ENCODE results near the gene SOAT2. TPM values are rescaled to one million over a fixed set of nuclear protein-coding genes. Genes with fewer than 3 reads are reported as not detected.

SOAT2 gene
- total RNA-seq, 2 donors from 2014 or later: 2.2 to 7.9 TPM

DNA sequence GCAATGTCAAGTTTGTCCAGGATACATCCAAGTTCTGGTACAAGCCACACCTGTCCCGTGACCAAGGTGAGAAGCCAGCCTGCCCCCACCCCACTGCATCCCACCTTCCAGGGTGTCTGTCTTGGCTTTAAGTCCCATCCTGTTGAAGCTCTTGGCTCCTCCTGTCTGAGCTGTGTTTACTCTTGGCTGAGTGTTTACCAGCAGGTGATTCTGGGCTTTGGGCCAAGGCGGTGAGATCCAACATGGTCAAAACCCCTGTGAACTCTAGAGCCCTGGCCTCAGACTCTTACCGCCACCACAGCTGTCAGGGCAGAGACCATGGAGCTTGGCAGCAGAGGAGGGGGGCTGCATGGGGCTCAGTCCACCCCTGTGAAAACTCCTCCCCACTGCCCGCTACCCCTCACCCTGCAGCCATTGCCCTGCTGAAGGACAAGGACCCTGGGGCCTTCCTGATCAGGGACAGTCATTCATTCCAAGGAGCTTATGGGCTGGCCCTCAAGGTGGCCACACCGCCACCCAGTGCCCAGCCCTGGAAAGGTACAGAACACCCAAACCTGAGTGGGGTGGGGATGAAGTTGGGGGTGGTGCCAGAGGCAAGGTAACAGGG, 41.8 kb upstream of the SOAT2 start:
- Mint-ChIP-seq H3K4me1 (ENCODE audit: low read depth) (peaks cover 13% of the 10 kb centered on the region), H3K9me3 (no peaks in the 10 kb centered on the region), H3K27me3 (ENCODE audit: low read depth) (no peaks in the 10 kb centered on the region), H3K36me3 (ENCODE audit: insufficient read depth in 2 of 2) (peaks cover 0 to 8% of the 10 kb centered on the region in 2 donors), H3K27ac (no peak overlapping the region), H3K4me3 (no peak overlapping the region)
- no peak for ATAC-seq (replicated peaks in 1 of 2)
- no peak for DNase-seq

- Mint-ChIP-seq H3K36me3 (ENCODE audit: insufficient read depth in 2 of 2) (peaks cover 0 to 8% of the 10 kb centered on the region in 2 donors), H3K27ac (no peak overlapping the region), H3K4me3 (no peak overlapping the region), H3K27me3 (ENCODE audit: low read depth) (no peaks in the 10 kb centered on the region), H3K4me1 (ENCODE audit: low read depth) (peaks cover 21% of the 10 kb centered on the region), H3K9me3 (no peaks in the 10 kb centered on the region)
- ATAC-seq (replicated peaks in 1 of 2) (no peak), DNase-seq (no peak)
Measured at GRCh38 chr12:53062011-53062961, 41.0 kb upstream of the SOAT2 start.

- Mint-ChIP-seq H3K4me1 (ENCODE audit: low read depth) (peaks cover 21% of the 10 kb centered on the region), H3K27me3 (ENCODE audit: low read depth) (no peaks in the 10 kb centered on the region), H3K36me3 (ENCODE audit: insufficient read depth in 2 of 2) (peaks cover 0 to 8% of the 10 kb centered on the region in 2 donors), H3K9me3 (no peaks in the 10 kb centered on the region), H3K4me3 (no peak overlapping the region), H3K27ac (no peak overlapping the region)
- ATAC-seq (replicated peaks in 1 of 2) (no peak), DNase-seq (no peak)
Measured at GRCh38 chr12:53062977-53063707, 40.1 kb upstream of the SOAT2 start.

DNA sequence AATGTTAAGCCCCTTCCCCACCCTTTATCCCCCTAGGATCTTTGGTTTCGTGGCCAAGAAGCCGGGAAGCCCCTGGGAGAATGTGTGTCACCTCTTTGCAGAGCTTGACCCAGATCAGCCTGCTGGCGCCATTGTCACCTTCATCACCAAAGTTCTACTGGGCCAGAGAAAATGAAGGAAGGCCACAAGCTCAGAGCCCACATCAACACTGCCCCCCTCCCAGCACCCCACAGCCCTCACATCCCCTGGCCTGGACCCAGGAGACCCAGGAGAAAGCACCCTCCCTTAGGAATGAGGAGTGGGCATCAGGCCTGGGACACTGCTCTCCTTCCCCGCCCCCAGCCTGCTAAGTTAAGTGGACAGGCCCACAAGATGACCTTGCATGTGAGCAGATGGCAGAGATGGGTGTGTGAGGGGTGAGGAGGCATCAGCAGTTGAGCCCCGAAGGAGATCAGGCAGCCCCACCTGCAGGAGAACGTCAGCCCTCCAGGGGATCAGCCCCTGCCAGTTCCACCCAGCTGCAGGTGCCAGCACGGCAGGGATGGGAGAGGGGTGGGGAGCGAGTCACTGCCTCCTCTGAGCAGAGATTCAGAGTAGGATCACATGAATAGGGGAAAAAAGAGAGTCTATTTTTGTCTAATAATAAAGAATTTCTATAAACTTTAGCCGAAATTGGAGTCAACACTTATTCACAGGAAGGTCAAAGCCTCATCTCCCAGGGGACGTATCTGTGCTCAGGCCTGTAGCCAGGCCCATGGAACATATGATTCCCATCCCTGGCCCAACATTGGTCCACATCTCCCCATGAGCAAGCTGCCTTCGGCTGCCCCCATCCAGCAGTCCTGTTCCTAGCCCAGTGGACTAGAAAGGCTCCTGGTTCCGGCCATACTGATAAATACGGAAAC, 39.3 kb upstream of the SOAT2 start:
- H3K4me3 Mint-ChIP-seq: no peak overlapping the region
- H3K9me3 Mint-ChIP-seq: no peaks in the 10 kb centered on the region
- H3K27ac Mint-ChIP-seq: no peak overlapping the region
- ATAC-seq (replicated peaks in 1 of 2) (no peak), DNase-seq (no peak)
- H3K4me1 Mint-ChIP-seq (ENCODE audit: low read depth): peaks cover 21% of the 10 kb centered on the region
- H3K27me3 Mint-ChIP-seq (ENCODE audit: low read depth): no peaks in the 10 kb centered on the region
- peaks cover 0 to 8% of the 10 kb centered on the region in 2 donors for H3K36me3 Mint-ChIP-seq (ENCODE audit: insufficient read depth in 2 of 2)

DNA sequence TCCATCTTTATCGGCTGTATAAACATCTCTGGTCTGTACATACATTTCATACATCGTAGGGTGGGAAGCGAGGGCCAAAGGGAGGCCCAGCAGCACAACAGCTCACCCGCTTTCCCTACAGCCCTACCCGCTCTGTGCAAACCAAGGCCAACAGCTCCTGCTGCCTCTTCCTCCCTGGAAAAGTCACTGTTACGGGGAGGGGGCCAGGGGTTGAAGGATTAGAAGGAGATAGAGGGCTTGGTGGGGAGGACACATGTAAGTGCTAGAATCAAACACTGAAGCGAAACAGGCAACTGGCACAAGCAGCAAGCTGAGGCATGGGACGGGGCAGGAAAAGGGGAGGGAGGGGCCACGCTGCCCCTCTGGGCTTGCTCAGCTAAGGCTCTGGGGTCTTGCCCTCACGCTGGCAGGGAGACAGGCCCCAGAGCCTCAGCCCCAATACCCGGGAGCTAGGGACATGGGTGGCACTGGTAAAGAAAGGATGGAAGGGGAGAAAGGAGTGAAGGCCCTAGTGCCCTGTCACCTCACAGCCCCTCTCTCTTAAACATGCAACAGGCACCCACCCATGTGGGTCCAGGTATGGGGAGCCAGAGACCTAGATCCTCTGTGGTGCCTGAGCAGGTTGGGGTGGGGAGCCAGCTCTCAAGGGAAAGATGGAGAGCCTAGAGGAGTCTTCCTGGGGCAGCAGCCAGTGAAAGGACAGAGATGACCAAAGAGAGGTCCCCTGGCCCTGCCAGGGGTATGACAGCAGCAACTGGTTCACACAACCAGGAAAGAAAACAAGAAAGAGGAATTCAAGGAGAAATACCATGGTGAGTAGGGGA, 38.5 kb upstream of the SOAT2 start:
- no peaks in the 10 kb centered on the region for H3K27me3 Mint-ChIP-seq (ENCODE audit: low read depth)
- no peak for ATAC-seq (replicated peaks in 1 of 2)
- H3K9me3 Mint-ChIP-seq: no peaks in the 10 kb centered on the region
- H3K36me3 Mint-ChIP-seq (ENCODE audit: insufficient read depth in 2 of 2): peaks cover 0 to 8% of the 10 kb centered on the region in 2 donors
- H3K4me1 Mint-ChIP-seq (ENCODE audit: low read depth): peaks cover 21% of the 10 kb centered on the region
- H3K27ac Mint-ChIP-seq: no peak overlapping the region
- no peak overlapping the region for H3K4me3 Mint-ChIP-seq
- DNase-seq: no peak

DNA sequence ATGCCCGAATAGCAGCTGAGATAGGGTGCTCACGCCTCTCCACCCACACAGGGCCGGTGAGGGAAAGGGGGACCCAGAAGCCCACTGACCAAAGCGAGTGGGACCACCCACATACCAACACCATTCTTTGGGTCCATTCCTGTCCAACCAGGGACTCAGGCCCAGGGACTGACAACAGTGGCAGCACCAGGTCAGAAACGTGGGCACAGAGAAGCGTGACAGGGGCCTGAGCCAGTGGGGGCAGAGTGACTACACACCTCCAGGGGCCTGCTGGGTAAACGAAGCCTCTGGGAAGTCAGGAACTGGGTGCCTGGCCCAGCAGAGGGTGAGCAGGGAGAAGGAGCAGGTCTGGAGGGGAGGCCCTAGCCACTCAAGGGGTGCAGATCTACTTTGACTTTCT, 37.8 kb upstream of the SOAT2 start:
- no peaks in the 10 kb centered on the region for H3K9me3 Mint-ChIP-seq
- no peaks in the 10 kb centered on the region for H3K27me3 Mint-ChIP-seq (ENCODE audit: low read depth)
- peaks cover 21% of the 10 kb centered on the region for H3K4me1 Mint-ChIP-seq (ENCODE audit: low read depth)
- H3K27ac Mint-ChIP-seq: no peak overlapping the region
- no peak overlapping the region for H3K4me3 Mint-ChIP-seq
- H3K36me3 Mint-ChIP-seq (ENCODE audit: insufficient read depth in 2 of 2): peaks cover 0 to 8% of the 10 kb centered on the region in 2 donors
- DNase-seq (no peak), ATAC-seq (replicated peaks in 1 of 2) (no peak)

GRCh38 chr12:53065975-53066931, 37.0 kb upstream of the SOAT2 start:
- Mint-ChIP-seq H3K36me3 (ENCODE audit: insufficient read depth in 2 of 2) (peaks cover 0 to 8% of the 10 kb centered on the region in 2 donors), H3K4me1 (ENCODE audit: low read depth) (peaks cover 21% of the 10 kb centered on the region), H3K27me3 (ENCODE audit: low read depth) (no peaks in the 10 kb centered on the region), H3K9me3 (no peaks in the 10 kb centered on the region), H3K27ac (peak overlapping the region; percentile 40), H3K4me3 (no peak overlapping the region)
- peak; percentile 73 for ATAC-seq (replicated peaks in 1 of 2)
- DNase-seq: peak; percentile 71 to 81

GRCh38 chr12:53067074-53067992, 36.0 kb upstream of the SOAT2 start:
- DNase-seq: no peak
- peak; percentile 34 to 45 for ATAC-seq (replicated peaks in 1 of 2)
- H3K9me3 Mint-ChIP-seq: no peaks in the 10 kb centered on the region
- H3K4me1 Mint-ChIP-seq (ENCODE audit: low read depth): peaks cover 26% of the 10 kb centered on the region
- peaks cover 0 to 8% of the 10 kb centered on the region in 2 donors for H3K36me3 Mint-ChIP-seq (ENCODE audit: insufficient read depth in 2 of 2)
- no peaks in the 10 kb centered on the region for H3K27me3 Mint-ChIP-seq (ENCODE audit: low read depth)
- H3K27ac Mint-ChIP-seq: peak overlapping the region; percentile 34
- H3K4me3 Mint-ChIP-seq: no peak overlapping the region

DNA sequence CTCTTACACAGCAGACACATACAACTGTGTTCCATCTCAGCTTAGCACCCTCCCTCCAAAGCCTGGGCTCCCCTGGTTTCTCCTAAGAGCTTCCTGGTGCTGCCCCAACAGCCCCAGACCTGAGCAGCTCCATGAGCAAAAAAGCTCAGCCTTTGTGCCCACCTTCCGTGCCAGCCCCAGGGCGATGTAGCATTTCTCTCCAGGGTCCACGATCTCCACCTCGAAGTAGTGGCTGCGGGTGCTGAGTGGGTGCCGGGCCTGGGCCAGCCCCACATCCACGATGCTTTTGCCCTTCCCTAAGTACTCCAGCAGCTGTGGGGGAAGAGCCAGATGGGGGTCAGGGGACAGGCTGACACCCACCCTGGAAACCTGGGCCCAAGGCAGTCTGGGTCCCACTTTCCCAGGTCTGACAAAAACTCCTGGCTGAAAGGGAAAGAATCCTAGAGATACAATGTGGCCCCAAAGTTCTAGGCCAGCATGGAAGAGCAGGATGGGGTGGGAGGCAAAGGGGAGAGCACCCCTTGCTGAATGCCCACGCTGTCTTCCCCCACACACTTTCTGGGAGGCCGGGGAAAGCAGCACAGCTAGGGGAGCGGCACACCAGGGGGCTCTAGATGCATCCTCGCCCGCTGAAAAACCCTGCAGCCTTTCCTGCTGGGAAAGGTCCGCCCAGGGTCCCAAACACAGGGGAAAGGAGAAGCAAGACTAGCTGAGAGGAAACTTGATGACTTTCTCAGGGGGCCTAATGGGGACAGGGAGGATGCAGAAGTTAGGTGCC, 35.1 kb upstream of the SOAT2 start:
- peaks cover 26% of the 10 kb centered on the region for H3K4me1 Mint-ChIP-seq (ENCODE audit: low read depth)
- no peaks in the 10 kb centered on the region for H3K9me3 Mint-ChIP-seq
- no peak overlapping the region for H3K27ac Mint-ChIP-seq
- H3K27me3 Mint-ChIP-seq (ENCODE audit: low read depth): no peaks in the 10 kb centered on the region
- DNase-seq: no peak
- H3K36me3 Mint-ChIP-seq (ENCODE audit: insufficient read depth in 2 of 2): peaks cover 3 to 8% of the 10 kb centered on the region in 2 donors
- no peak overlapping the region for H3K4me3 Mint-ChIP-seq
- ATAC-seq (replicated peaks in 1 of 2): no peak

All from activated T-cell treated with anti-CD3 and anti-CD28 coated beads, Interleukin-2, amount 50 U/mL, for 72 hours (primary cell).